AG10803 (cell line): ENCODE results near the gene ITIH1.

Experiments
- DNase-seq: peaks from one replicate; pipeline ENCODE4 v3.0.0; 2010; ENCODE audit warnings: low read depth
- H3K4me3 ChIP-seq: 2 replicates; pipeline ENCODE4 v1.5.1; 2011; ENCODE audit warnings: mild to moderate bottlenecking, low read length, control low read depth
- CTCF ChIP-seq: conservative IDR thresholded peaks from 2 replicates; pipeline ENCODE4 v1.5.1; 2011; ENCODE audit warnings: mild to moderate bottlenecking, low read length, control low read depth, inconsistent platforms

The ITIH1 gene

DNA sequence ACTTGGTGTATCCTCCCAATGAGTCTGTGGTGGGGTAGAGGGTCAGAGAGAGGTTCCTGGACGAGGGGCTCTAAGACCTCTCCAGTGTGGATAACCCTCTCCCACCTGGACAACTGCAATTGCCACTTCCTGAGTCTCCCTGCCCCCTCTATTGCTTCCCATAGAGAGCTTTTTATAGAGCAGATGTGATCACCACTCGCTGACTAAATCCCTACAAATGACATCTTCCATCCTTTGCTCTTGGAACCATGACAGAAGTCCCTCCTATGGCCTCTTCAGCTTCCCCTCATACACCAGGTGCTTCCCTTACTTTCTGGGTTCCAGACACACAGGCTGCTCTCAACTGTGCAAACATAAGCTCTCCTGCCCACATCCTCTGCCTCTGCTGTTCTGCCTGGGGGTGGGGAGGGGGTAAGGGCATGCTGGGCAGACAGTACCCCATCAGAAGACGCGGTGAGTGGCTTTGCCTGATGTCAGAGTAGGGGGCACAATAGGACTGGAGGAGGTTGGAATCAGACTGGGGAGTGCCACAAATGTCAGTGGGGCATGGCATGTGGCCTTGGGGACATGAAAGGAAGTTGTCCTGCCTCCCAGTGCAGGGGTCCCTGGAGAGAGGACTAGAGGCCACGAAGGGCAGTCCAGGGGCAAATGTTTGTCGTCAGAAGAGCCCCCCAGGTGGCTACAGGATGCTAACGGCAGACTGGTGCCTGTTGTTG, 32.4 kb downstream of the ITIH1 start:
- no peak for DNase-seq
- no peak for TF ChIP-seq CTCF
- no peak overlapping the region for H3K4me3 ChIP-seq

DNA sequence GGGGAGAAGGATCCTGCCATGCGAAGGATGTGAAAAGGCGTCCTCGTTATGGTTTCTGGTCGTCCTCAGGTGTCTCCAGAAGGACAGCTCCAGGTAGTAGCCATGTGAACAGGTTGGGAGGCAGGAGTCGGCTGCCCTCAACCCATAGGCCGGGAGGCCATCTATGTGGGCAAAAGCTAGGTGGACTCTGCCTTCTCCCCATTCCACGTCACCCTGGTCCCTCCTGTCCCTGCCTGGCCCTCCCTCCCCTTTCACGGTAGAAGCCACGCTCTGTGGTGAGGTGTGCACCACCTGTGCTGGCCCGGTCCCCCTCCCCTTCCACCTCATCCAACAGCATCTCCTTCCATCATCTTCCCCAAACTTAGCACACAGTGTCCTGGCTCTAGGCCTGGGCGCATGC, 33.5 kb downstream of the ITIH1 start:
- no peak for TF ChIP-seq CTCF
- H3K4me3 ChIP-seq: no peak overlapping the region
- DNase-seq: no peak

GRCh38 chr3:52811452-52812011, 34.1 kb downstream of the ITIH1 start:
- no peak for DNase-seq
- no peak for TF ChIP-seq CTCF
- H3K4me3 ChIP-seq: no peak overlapping the region

- no peak for TF ChIP-seq CTCF
- no peak overlapping the region for H3K4me3 ChIP-seq
- DNase-seq: no peak
Measured at GRCh38 chr3:52813810-52814209, 36.4 kb downstream of the ITIH1 start.

DNA sequence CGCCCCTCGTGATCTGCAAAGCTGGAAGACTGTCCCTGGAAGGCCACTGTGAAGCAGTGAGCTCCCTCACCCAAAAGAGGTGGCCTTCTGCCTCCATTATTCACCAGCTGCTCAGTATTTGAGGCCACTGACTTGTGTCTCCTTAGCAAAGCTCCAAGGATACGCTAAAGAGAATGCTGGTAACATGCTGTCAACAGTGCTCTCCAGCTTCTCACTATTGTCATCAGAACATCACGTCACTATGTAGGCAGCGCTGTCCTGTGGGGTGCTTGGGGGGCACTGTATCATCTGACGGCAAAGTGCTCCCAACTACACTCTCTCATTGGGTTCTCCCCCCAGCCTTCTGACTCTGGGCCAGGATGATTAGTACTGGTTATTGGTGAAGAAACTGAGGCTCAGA, 38.8 kb downstream of the ITIH1 start:
- no peak overlapping the region for H3K4me3 ChIP-seq
- no peak for TF ChIP-seq CTCF
- no peak for DNase-seq

DNA sequence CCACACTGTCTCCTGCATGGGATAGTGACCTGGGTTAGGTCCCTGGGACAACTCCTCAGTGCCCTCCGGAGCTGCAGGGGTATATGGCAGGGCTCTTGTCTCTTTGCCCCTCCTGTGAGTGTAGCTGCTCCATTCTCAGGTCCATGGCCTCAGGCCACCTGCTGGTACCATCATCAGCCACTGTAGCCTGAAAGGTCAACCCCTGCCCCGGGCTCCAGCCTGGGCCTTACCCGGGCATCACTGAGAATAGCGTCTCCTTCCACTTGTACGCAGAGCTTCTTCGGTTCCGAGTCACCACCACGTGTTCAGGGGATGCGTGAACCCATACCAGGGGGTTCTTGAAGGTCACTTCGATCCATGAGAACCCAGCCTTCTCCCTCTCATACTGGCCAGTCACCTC, 39.3 kb downstream of the ITIH1 start:
- H3K4me3 ChIP-seq: no peak overlapping the region
- no peak for TF ChIP-seq CTCF
- DNase-seq: no peak

DNA sequence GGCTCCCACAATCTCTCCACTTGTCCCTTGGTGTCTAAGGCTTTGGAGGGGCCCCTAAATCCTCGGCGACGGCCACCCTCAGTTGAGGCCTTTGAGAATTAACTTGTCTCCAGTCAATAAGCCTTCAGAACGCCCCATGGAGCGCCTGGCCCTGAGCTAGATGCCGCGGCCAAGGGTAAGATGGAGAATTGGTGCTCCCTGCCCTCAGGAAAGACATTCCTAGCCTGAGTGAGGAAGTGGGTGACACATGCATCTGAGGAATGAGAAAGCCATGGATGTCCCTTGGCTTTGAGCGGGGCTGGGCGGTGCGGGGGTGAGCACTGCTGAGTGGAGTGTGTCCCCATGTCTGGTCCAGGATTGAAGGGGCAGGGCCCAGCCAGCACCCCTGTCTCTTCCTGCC, 39.8 kb downstream of the ITIH1 start:
- no peak for TF ChIP-seq CTCF
- DNase-seq: no peak
- no peak overlapping the region for H3K4me3 ChIP-seq
